GM19324 (cell line): ENCODE measurements around the gene NSUN2.
"Not testable (repeated sequence)": the region's sequence is repeated elsewhere in the genome, so short reads cannot be mapped to it uniquely, and the experiment has no call there.

Experiments used
- ATAC-seq: cut with Tn5 transposase; IDR thresholded peaks from one replicate; pipeline ENCODE4 v1.9.1; 2021; ENCODE audit warnings: mild to moderate bottlenecking, moderate library complexity; ENCODE audit not compliant: unreplicated experiment, low FRiP score

The NSUN2 gene

DNA sequence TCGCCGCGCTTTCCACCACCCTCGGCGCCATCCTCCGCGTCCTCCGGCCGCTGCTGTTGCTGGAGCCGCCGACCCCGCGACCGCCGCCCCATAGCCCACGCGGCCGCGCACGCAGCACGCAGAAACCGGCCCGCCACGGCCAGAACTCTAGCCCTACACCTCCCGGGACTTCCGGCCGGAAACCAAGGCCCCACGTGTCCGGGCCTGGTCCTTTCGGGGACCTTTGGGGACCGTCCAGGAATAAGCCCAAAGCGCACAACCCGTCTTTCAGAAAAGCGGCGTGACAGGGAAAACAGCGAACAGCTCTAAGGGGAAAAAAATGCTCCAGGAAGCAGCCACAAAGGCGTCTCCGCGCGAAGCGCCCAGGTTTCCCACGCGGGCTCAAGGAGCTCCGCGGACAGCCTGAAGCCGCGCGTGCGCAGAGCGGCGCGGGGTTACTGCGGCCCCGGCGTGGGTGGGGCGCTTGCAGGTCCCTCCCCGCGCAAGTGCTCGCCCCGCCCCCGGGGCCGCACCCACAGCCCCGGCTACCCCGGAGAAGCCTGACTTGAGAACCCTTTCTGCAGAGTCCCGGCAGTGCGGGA is at the start of gene NSUN2, which contains the start of gene SRD5A1:
NSUN2 (minus strand) TSS at position 157 of the 581 bp plus-strand sequence; CDS start at position 92, 65 bp downstream.
SRD5A1 (plus strand) TSS at position 553 of the 581 bp plus-strand sequence. CDS start 137 bp downstream, outside the sequence.
- peak; percentile 91 for ATAC-seq

DNA sequence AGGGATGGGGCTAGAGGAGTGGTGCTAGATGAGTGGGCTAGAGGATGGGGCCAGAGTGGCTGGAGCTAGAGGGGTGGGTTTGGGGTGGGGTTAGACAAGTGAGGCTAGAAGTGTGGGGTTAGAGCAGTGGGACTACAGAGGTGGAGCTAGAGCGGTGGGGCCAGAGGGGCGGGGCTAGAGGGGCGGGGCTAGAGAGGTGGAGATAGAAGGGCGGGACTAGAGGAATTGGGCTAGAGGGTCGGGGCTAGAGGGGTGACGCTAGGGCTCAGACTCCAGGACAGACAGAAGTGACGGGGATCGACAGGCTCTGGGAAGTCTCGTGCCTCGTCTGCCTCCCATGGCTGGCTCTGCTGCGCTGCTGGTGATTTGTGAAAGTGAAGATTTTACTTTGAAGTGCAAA is 49.4 kb upstream of the NSUN2 start:
- no peak for ATAC-seq

DNA sequence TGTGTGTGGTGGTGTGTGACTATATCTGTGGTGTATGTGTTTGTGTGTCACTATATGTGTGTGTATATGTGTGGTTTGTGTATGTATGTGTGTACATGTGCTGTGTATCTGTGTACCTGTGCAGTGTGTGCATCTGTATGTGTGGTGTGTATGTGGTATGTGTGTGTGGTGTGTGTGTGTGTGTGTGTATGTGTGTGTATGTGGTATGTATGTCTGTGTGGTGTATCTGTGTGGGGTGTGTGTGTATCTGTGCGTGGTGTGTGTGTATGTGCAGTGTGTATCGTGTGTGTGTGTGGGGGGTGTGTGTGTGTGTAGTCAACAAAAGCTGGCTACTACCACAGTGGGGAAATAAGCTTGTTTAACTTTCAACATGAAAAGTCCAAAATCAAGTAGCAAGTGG is 48.8 kb upstream of the NSUN2 start:
- no peak for ATAC-seq

DNA sequence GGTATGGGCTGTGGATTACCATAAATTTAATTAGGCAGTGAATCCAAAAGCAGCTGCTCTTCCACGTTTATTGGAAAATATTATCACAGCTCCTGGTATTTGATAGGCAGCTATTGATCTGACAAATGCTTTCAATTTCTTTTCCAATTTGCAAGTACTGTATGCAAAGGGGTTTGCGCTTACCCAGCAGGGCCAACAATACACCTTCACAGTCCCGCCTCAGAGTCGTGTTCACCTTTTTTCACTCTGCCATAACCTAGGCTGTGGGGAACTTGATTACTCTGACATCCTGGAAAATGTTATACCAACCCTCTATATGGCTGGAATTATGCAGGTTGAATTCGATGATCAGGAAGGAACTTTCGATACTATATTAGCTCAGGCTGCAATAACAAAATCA is 48.1 kb upstream of the NSUN2 start:
- no peak for ATAC-seq

DNA sequence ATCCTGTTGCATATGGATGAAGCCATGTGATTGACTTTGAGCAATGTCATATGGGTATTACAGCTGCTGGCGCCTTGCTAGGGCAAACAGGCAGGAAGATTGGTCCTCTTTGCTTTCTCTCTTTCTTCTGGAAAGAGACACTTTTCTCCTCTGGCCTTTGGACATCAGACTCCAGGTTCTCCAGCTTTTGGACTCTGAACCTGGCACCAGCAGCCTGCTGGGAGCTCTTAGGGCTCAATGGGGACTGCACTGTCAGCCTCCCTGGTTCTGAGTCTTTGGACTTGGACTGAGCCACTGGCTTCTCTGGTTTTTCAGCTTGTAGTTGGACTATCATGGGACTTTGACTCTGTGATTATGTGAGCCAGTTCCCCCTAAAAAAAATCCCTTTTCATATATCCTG is 45.5 kb upstream of the NSUN2 start:
- ATAC-seq: no peak

DNA sequence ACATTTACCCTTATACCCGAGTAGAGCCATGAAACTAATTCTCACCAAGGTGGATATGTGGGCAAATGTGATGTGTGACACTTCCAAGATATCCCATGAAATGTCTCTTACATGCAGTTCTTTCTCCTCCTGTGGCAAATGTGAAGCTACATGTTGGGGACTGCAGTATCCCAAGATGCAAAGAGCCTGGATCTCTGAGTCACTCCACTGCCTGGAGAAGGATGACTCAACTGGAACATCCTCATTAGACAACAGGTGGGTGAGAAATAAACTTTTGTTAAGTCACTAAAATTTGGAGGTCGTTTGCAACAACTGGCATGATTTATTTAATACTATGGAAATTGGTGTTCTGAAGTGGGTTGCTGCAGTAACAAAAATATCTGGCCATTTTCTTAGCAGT is 43.9 kb upstream of the NSUN2 start:
- no peak for ATAC-seq

DNA sequence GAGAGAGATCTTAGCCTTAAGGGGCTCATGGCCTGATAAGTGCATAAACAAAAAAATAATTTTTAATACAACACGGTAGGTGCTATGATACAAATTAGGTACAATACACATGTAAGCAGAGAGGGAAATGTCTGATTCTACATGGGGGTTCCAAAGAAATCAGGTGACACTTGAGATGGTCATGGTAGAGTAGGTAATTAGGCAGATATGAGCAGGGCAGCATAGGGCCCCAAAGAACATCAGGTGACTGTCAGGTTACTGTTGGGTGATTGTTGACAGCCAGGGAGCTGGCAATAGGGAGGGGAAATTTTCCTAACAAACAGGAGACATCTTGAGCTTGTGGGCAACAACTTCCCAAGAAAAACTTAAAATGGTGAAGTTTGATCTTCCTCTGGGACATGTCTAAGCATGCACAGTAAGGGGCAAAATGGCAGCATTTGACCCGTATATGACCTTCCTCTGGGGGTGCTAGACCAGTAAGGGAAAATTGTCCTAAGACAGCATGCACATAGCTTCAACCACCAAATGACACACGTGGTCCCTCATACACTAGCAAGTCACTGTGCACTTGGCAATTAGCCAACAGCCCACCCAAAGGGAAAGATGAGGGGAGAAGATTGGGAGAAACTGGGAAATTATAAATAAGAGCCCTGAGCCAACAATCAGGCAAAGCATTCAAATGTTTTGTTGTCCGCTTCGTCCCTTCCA is 43.1 kb upstream of the NSUN2 start:
- no peak for ATAC-seq

DNA sequence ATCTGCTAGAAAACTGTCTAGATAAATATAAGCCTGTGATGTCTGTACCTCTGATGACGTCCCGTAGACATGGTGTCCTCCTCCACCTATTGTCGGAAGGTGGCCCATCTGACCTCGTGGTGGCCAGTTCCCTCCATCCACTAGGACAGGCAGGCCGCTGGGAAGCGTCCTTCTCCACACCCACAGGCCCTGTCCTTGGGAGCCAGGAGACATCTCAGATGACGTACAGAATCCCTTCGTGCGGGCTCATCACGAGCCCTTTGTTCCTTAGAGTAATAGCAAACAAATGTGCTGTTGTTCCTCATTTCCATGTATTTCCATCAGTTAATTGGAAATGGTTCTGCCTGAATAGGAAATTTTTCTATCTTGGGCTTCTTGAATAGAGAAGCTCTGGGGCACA is 42.0 kb upstream of the NSUN2 start:
- no peak for ATAC-seq

DNA sequence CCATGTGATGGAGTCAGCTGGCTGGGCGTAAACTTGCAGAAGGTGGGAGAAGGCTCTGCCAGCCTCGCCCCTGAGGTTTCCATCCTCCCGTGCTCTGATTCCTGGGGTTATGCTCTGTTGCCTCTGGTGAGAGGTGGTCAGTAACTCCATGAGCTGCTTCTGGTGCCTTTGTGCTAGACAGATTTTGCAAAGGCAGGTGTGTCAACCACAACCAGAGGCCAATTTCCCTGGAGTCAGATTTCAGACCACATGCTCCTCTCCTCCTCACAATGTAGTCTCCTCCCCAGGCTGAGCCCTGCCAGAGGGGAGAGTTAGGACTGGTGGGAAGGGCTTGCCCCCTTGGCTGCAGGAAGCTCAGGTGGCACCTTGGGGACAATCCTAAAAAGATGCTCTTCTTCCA is 41.6 kb upstream of the NSUN2 start:
- ATAC-seq: no peak

DNA sequence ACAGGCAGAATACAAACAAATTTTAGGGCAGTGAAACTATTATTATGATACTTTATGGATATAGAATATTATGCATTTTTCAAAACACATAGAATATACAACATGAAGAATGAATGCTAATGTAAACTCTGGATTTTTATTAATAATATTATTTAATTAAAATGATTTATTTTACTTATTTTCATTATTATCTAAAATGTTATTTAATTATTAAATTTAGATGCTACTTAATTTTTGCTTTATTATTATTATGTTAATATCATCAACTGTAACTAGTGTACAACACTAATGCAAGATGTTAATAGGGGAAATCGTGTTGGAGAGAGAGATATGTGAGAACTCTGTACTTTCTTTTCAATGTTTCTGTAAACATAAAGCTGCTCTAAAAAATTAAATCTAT is 41.1 kb upstream of the NSUN2 start:
- no peak for ATAC-seq

DNA sequence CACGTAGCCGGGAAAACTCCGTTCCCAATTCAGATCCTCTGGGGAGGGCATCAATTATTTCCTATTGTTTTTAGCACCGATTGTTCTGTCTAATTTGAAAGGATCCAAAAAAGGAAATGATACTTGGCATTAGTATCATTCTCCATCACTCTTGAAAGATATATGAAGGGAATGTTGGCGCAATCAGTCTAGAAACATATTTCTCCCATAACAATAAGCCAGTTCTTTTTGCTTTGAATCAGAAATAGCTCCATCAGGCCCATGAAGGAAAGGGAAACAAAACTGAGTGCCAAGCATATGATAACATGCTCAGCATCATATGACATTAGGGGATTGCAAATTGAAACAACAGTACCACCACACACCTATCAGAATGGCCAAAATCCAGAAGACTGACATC is 40.2 kb upstream of the NSUN2 start:
- no peak for ATAC-seq

DNA sequence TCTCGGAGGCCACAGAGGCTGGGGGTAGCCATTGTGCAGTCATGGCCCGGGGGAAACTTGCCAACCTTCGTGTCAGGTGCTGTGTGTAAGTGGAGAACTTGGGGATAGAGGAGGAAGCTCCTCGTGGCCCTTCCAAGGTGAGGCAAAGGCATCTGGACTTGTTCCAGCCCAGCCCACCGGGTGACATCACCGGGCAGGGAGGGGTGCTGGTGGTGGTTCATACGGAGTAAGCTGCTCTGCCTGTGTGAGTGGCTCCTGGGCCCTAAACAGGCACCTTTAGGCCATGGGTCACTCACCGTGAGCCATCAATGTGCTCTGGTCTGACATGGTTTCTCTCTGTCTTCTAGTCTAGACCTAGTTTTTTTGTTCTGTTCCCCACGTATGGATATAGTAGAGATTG is 35.9 kb upstream of the NSUN2 start:
- ATAC-seq: not testable (repeated sequence)

DNA sequence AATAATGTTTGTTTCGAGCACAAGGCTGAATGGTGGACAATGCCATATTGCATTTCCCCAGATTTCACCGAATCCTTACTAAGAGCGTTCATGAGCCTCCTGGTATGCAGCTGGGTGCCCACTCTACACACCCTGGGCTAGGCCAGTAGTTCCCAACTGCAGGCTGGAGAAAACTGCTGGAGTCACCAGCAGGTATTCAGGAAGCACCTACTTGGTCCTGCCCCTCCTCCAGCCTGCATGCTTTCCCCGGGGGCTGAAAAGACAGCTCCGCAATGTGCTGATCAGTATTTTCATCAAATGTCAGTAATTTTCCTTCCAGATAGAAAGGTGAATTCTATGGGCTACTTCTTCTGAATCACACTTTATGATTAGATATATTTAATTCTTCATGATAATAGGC is 34.8 kb upstream of the NSUN2 start:
- no peak for ATAC-seq

DNA sequence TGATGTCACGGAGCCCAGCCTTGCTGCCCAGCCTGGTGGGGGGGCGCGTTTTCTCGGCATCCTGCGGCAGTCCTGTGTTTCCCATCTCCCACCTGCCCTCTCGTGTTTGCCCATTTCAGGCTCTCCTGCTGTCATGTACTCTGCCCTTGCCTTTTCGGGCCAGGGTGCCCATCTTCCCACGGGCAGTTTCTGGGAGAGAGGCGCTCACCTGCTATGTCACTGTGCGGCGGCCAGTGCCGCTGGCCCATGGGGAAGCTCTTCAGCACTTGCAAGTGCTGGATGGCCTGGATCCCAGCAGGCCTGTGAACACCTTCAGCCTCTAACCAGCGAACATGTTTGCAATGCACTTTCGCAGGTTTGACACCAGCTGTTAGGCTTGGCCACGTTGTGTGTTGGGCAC is 33.9 kb upstream of the NSUN2 start:
- ATAC-seq: no peak

DNA sequence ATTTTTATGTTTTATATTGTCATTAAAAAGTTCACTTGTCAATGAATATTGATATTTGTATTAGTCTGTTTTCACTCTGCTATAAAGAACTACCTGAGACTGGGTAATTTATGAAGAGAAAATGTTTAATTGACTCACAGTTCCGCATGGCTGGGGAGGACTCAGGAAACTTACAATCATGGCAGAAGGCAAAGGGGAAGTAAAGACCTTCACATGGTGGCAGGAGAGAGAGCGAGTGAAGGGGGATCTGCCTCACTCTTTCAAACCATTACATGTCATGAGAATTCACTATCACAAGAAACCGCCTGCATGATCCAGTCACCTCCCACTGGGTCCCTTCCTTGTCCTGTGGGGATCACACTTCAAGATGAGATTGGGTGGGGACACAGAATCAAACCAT is 27.8 kb upstream of the NSUN2 start:
- ATAC-seq: peak; percentile 37

DNA sequence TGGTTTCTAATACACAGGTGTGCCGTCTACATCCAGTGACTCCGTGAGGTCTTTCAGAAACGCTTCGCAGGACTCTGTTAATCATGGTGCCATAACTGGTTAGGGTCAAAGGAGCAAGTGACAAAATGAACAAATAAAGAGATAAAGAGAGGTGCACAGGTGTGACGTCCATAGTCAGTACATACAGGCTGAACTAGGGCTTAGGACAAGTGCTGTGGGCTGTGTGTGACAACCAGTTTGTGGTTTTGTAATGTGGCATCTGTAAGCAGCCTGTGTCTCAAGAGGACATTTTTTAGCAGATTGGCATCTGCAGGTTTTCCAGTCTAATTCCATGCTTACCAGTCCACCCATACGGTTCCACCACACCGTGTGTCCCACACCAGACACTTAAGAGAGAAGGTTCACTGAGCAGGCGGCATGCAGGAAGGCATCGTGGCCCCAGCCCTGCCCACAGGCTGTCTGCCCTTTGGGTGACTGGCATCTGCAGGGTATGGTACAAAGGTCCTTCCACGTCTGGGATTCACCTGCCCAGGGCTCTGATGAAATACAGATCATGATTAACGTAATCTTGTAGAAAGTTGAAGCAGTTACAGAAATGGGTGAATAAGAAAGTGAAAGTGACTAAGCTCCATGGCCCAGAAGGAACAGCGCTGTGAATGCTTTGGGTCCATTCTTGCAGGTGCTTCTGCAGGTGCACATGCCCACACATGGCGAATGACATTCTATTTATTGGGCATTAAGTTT is 27.3 kb upstream of the NSUN2 start:
- ATAC-seq: peak; percentile 78

DNA sequence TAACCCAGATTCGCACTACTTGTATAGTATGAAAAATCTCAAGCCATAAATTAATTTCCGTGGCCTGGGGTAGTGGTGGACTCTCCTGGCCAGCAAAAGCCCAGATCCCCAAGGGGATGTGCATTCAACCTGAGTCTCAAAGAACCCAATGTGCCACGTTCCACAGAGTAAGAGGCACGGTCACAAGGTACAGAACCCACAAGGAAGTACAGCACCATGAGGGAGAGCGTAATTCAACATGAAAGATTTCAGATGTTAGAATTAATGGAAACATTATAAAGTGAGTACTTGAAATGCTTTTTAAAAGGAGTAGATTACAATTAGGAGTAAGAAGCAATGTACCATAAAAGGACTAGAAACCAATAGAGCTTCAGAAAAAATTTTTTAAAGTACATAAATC is 23.8 kb upstream of the NSUN2 start:
- no peak for ATAC-seq

DNA sequence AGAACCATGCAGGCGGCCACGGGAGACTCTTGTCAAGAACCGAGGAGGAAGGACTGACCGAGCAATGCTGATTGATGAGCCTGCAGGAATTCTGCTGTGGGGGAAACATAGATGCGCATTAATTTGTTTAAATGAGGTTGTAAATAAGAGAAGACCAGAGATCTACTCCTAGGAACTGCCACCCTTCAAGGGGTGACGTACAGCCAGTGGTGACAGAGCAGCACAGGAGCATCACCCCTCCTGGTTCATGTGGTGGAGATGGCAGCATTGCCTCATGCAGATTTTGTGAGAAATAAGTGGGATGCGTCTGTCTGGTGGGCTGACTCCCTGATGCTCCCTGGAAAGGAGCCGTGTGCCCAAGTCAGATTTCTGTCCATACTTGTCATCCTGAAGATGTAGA is 22.6 kb upstream of the NSUN2 start:
- ATAC-seq: no peak

DNA sequence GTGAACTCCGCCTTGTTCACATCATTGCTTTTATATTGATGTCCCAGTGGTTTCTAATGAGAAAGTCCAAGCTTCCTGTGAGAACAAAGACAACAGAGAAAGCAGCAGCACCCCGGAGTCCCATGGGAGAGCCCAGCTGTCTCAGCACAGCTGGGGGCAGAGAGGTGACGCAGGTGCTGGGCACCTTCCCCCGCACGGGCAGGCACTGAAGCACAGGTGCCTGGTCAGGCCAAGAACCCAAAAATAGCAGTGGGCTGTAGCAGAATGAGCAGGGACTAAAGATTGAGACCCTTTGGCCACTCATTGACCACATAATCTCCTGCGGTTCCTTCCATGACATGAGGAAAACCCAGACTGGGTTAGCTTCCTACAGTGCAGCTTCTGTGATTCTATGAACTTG is 19.2 kb upstream of the NSUN2 start:
- ATAC-seq: peak; percentile 96

DNA sequence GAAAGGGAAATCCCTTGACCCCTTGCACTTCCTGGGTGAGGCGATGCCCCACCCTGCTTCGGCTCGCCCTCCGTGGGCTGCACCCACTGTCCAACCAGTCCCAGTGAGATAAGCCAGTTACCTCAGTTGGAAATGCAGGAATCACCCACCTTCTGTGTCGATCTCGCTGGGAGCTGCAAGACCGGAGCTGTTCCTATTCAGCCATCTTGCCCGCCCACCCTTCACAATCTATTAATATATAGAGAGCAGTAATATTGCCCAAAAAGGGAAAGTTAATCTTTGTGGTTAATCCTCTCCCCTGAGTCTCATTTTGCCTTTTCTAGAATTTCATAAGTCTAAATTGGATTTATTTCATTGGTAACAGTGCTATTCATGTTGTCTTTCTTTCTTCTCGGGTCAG is 16.8 kb upstream of the NSUN2 start:
- ATAC-seq: no peak

DNA sequence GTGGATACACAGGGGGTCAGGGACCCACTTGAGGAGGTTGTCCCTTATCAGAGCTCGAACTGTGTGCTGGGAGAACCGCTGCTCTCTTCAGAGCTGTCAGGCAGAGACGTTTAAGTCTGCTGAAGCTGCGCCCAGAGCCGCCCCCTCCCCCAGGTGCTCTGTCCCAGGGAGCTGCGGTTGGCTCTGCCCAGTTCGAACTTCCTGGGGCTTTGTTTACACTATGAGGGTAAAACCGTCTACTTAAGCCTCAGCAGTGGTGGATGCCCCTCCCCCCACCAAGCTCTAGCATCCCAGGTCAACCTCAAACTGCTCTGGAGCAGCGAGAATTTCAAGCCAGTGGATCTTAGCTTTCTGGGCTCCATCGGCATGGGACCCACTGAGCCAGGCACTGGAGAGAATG is 16.3 kb upstream of the NSUN2 start:
- ATAC-seq: no peak
